Mesodermal cell (in vitro differentiated cells): ENCODE measurements around the gene PCNX2.

Experiments
- H3K27ac ChIP-seq: 2 replicates; pipeline ENCODE4 v1.7.0; 2013; ENCODE audit warnings: mild to moderate bottlenecking, low read depth, low read length, moderate library complexity; ENCODE audit not compliant: severe bottlenecking
- H3K36me3 ChIP-seq: 2 replicates; pipeline ENCODE4 v1.7.1; 2013; ENCODE audit warnings: mild to moderate bottlenecking, low read length, moderate library complexity; ENCODE audit not compliant: control insufficient read depth, insufficient read depth
- H3K4me1 ChIP-seq: one replicate; pipeline ENCODE4 v1.7.1; 2013; ENCODE audit warnings: mild to moderate bottlenecking, low read length; ENCODE audit not compliant: insufficient read depth, control insufficient read depth, poor library complexity, severe bottlenecking
- H3K4me3 ChIP-seq: 2 replicates; pipeline ENCODE4 v1.7.0; 2013; ENCODE audit warnings: low read length, control low read depth, mild to moderate bottlenecking; ENCODE audit not compliant: insufficient read depth, poor library complexity, severe bottlenecking; ENCODE audit errors: extremely low read depth
- H3K9me3 ChIP-seq: 2 replicates; pipeline ENCODE4 v1.7.1; 2013; ENCODE audit warnings: mild to moderate bottlenecking, low read length, moderate library complexity; ENCODE audit not compliant: control insufficient read depth
- WGBS, 2 experiments: methylation state at CpG; one replicate each; pipeline ENCODE4 v1.1.5; 2013; ENCODE audit warnings: missing lambda C conversion rate in 2 of 2; ENCODE audit not compliant: insufficient coverage in 2 of 2; 5-methylcytosine and 5-hydroxymethylcytosine counted together

PCNX2 gene

GRCh38 chr1:232949636-232950196 lies 345.8 kb downstream of the PCNX2 start:
- Histone ChIP-seq H3K9me3 (no peaks in the 10 kb centered on the region), H3K27ac (peak overlapping the region; percentile 91), H3K4me1 (peaks cover 20% of the 10 kb centered on the region), H3K36me3 (no peaks in the 10 kb centered on the region), H3K4me3 (peak overlapping the region; percentile 86)
- 94 to 95% methylated on average over 2 to 3 of the region's 5 CpGs for WGBS, 2 experiments

- no peak overlapping the region for H3K4me3 ChIP-seq
- WGBS, 2 experiments, result 85 to 87% methylated on average over 3 of the region's 5 CpGs
- H3K4me1 ChIP-seq, result no peaks in the 10 kb centered on the region
- H3K36me3 ChIP-seq, result no peaks in the 10 kb centered on the region
- H3K27ac ChIP-seq, result no peak overlapping the region
- no peaks in the 10 kb centered on the region for H3K9me3 ChIP-seq
These were observed 351.2 kb downstream of the PCNX2 start for GRCh38 chr1:232944347-232944746.

GRCh38 chr1:232943679-232944252 lies 351.8 kb downstream of the PCNX2 start:
- Histone ChIP-seq H3K27ac (no peak overlapping the region), H3K9me3 (no peaks in the 10 kb centered on the region), H3K4me1 (no peaks in the 10 kb centered on the region), H3K36me3 (no peaks in the 10 kb centered on the region), H3K4me3 (no peak overlapping the region)
- WGBS, 2 experiments, result 76 to 89% methylated on average over 4 to 7 of the region's 9 CpGs

- H3K4me3 ChIP-seq, result no peak overlapping the region
- WGBS, 2 experiments, result 81 to 86% methylated on average over 6 of the region's 8 CpGs
- no peak overlapping the region for H3K27ac ChIP-seq
These were observed 352.9 kb downstream of the PCNX2 start for GRCh38 chr1:232942413-232943294.

GRCh38 chr1:232940262-232940661 lies 355.3 kb downstream of the PCNX2 start:
- no CpG with 5 or more reads among the region's 1 CpG for WGBS, 2 experiments
- no peak overlapping the region for H3K4me3 ChIP-seq

More at GRCh38 chr1:232942413-232943294, 352.9 kb downstream of the PCNX2 start:
- H3K9me3 ChIP-seq, result no peaks in the 10 kb centered on the region
- no peaks in the 10 kb centered on the region for H3K36me3 ChIP-seq
- H3K4me1 ChIP-seq, result no peaks in the 10 kb centered on the region

GRCh38 chr1:232939748-232940147 lies 355.8 kb downstream of the PCNX2 start:
- H3K9me3 ChIP-seq, result no peaks in the 10 kb centered on the region
- H3K27ac ChIP-seq, result no peak overlapping the region
- H3K4me3 ChIP-seq, result no peak overlapping the region
- H3K4me1 ChIP-seq, result no peaks in the 10 kb centered on the region
- H3K36me3 ChIP-seq, result no peaks in the 10 kb centered on the region
- 100% methylated on average over 2 of the region's 2 CpGs for WGBS, 2 experiments

More at GRCh38 chr1:232940262-232940661, 355.3 kb downstream of the PCNX2 start:
- H3K27ac ChIP-seq, result no peak overlapping the region
- H3K9me3 ChIP-seq, result no peaks in the 10 kb centered on the region
- no peaks in the 10 kb centered on the region for H3K36me3 ChIP-seq
- H3K4me1 ChIP-seq, result no peaks in the 10 kb centered on the region

GRCh38 chr1:232938926-232939325 lies 356.6 kb downstream of the PCNX2 start:
- no peak overlapping the region for H3K4me3 ChIP-seq
- H3K4me1 ChIP-seq, result no peaks in the 10 kb centered on the region
- no peaks in the 10 kb centered on the region for H3K9me3 ChIP-seq
- no peaks in the 10 kb centered on the region for H3K36me3 ChIP-seq
- H3K27ac ChIP-seq, result no peak overlapping the region
- WGBS, 2 experiments, result 85 to 100% methylated on average over 2 to 5 of the region's 11 CpGs

- Histone ChIP-seq H3K27ac (no peak overlapping the region), H3K4me1 (no peaks in the 10 kb centered on the region), H3K4me3 (no peak overlapping the region), H3K9me3 (no peaks in the 10 kb centered on the region), H3K36me3 (no peaks in the 10 kb centered on the region)
- WGBS, 2 experiments, result 86 to 87% methylated on average over 5 of the region's 8 CpGs
These were observed 357.7 kb downstream of the PCNX2 start for GRCh38 chr1:232937741-232938375.

- H3K4me1 ChIP-seq, result no peaks in the 10 kb centered on the region
- no peaks in the 10 kb centered on the region for H3K36me3 ChIP-seq
- H3K27ac ChIP-seq, result no peak overlapping the region
- no peaks in the 10 kb centered on the region for H3K9me3 ChIP-seq
- 95% methylated on average over 6 of the region's 6 CpGs for WGBS, 2 experiments
- no peak overlapping the region for H3K4me3 ChIP-seq
These were observed 358.6 kb downstream of the PCNX2 start for GRCh38 chr1:232936941-232937340.
